GM06990 (cell line): ENCODE results near the gene PARVB.
A peak's percentile ranks its signal among the peaks of the same experiment; 100 is the strongest.

Experiments used
- DNase-seq: peaks from one replicate; pipeline ENCODE4 v3.0.0-alpha.2; 2011; ENCODE audit not compliant: insufficient read length; ENCODE audit errors: extremely low read depth
- H3K27me3 ChIP-seq: replicated peaks from 2 replicates; pipeline ENCODE4 v1.6.0; 2011; ENCODE audit warnings: low read length; ENCODE audit not compliant: control insufficient read depth, insufficient read depth
- H3K36me3 ChIP-seq: 2 replicates; pipeline ENCODE4 v1.5.1; 2011; ENCODE audit warnings: low read length; ENCODE audit not compliant: control insufficient read depth, insufficient read depth
- H3K4me3 ChIP-seq: replicated peaks from 2 replicates; pipeline ENCODE4 v1.5.1; 2011; ENCODE audit warnings: low read depth, mild to moderate bottlenecking, control low read depth, low read length
- TF ChIP-seq, protein P1 (sequence below): IDR thresholded peaks from 2 replicates; pipeline ENCODE4 v1.5.1; 2011; ENCODE audit warnings: low read length, control low read depth, mild to moderate bottlenecking, inconsistent platforms; ENCODE audit not compliant: insufficient read depth, poor library complexity, severe bottlenecking

PARVB gene

DNA sequence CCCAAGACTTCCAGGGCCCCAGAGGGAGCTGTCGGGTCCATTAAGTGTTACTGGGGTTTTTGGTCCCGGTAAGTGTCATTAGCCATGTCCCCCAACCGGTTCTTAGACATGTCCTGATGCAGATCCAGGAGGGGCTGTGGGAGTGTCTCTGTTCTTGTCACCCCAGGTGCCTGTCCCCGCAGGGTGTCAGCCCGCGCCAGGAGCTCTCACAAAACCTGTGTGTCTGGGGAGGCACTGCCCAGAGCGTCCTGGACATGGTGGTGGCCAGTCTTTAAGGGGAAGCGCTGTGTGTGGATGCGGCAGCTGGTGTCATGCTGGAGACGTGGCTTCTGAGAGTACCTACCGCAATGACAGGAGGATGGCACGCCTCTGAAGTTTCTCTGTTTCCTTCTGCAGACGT is 144.1 kb downstream of the PARVB start:
- Histone ChIP-seq H3K27me3 (no peaks in the 10 kb centered on the region), H3K4me3 (no peak overlapping the region), H3K36me3 (peaks cover 23% of the 10 kb centered on the region)
- TF ChIP-seq, protein P1, sequence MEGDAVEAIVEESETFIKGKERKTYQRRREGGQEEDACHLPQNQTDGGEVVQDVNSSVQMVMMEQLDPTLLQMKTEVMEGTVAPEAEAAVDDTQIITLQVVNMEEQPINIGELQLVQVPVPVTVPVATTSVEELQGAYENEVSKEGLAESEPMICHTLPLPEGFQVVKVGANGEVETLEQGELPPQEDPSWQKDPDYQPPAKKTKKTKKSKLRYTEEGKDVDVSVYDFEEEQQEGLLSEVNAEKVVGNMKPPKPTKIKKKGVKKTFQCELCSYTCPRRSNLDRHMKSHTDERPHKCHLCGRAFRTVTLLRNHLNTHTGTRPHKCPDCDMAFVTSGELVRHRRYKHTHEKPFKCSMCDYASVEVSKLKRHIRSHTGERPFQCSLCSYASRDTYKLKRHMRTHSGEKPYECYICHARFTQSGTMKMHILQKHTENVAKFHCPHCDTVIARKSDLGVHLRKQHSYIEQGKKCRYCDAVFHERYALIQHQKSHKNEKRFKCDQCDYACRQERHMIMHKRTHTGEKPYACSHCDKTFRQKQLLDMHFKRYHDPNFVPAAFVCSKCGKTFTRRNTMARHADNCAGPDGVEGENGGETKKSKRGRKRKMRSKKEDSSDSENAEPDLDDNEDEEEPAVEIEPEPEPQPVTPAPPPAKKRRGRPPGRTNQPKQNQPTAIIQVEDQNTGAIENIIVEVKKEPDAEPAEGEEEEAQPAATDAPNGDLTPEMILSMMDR: no peak
- DNase-seq: no peak

DNA sequence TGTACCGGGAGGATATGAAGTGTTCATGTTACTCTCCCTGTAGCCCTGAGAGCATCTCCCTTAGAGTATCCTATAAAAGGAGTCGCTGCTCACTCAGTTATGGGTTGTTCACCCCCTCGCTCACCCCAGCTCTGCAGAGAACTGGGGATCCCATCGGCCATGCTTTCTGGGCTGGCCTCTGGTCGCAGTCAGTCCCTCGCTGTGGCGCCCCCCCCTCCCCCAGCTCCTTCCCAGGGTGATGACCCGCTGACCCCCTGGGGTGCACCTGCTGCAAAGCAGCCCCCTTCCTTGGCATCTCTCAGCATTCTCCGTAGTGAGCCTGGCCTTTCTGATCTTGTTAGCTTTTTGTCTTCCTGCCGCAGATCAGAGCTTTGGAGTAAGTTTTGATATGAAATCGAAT is 146.4 kb downstream of the PARVB start:
- Histone ChIP-seq H3K27me3 (no peaks in the 10 kb centered on the region), H3K36me3 (peaks cover 17% of the 10 kb centered on the region), H3K4me3 (no peak overlapping the region)
- DNase-seq: no peak
- TF ChIP-seq, protein P1: no peak

DNA sequence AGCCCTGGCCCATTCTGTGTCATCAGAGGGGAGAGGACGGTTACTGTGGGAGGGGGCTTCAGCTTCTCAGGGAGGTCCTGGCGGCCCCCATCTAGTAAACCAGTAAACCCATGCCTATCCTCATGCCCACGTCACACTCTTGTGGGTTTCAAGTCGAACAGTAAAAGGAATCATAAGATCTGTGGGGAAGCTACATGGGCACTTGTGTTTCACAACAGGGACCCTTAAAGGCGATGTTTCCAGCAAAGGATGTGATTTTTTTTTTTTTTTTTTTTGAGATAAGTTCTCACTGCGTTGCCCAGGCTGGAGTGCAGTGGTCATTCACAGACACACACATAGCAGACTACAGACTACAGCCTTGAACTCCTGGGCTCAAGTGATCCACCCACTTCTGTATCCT is 147.5 kb downstream of the PARVB start:
- DNase-seq: no peak
- H3K27me3 ChIP-seq: no peaks in the 10 kb centered on the region
- peaks cover 14% of the 10 kb centered on the region for H3K36me3 ChIP-seq
- TF ChIP-seq, protein P1: no peak
- H3K4me3 ChIP-seq: no peak overlapping the region

DNA sequence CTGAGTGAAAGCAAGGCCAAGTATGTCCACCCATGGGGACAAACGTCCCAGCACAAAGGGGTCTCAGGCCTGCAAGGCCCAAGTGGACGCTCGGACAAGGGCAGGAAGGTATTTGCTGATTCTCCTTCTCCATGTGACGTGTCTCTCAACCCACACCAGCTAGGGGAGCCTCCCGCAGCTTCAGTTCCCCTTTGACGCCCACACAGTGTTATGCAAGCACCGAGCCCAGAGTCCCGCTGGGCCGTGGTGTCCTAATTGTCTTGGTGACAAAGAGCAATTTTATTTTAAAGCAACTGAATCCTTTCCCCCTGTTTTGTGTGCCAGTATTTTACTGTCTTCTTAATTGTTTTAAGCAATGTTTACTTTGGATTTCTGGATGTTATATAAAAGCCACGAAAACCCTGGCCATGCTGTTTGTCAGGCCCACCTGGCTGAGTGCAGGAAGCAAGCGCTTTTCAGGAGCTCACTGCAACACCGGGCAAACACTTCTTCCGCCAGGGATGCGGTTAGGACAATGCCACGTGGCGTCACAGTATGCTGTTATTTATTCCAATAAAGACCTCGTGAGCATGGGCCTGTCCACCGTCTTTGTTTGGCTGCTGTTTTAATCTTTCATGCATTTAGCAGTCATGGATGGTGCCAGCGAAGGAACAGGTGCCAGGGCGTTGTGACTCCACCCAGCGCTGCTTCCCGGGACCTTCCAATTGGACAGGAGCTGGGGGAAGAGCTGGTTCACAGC is 148.4 kb downstream of the PARVB start:
- no peak overlapping the region for H3K4me3 ChIP-seq
- no peaks in the 10 kb centered on the region for H3K27me3 ChIP-seq
- peak; percentile 50 for DNase-seq
- TF ChIP-seq, protein P1: no peak
- peaks cover 11% of the 10 kb centered on the region for H3K36me3 ChIP-seq

DNA sequence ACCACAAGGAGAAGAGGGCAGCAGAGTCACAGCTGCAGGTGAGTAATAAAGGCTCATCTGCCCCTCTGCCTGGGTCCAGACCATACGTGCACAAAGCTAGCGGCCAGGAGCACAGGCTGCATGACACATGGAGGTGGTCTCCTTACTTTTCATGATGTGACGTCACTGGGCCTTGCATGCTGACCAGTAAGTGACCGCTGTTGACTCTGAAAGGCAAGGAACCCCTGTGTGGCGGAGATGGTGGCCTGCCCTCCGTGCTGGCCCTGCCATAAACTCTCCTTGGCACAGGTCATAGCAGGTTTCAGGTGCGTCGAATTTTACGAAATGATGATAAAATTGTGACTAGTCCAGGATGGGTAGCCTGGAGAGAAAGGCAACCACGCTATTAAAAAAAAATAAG is 149.1 kb downstream of the PARVB start:
- DNase-seq: no peak
- TF ChIP-seq, protein P1: no peak
- peaks cover 9% of the 10 kb centered on the region for H3K36me3 ChIP-seq
- H3K27me3 ChIP-seq: no peaks in the 10 kb centered on the region
- no peak overlapping the region for H3K4me3 ChIP-seq
